ENCODE results near the gene RGPD8.

RGPD8 gene

GRCh38 chr2:112335600-112335999, 97.8 kb downstream of the RGPD8 start:
- DNase-seq, result no peak
- Histone ChIP-seq H3K79me2 (ENCODE audit: control insufficient read depth, insufficient read depth, low read length, poor library complexity) (no peaks in the 10 kb centered on the region), H3K36me3 (ENCODE audit: control insufficient read depth in 1 of 2, insufficient read depth in 2 of 2, low read length in 2 of 2) (no peaks in the 10 kb centered on the region), H3K9ac (ENCODE audit: low read length) (no peak overlapping the region), H3K9me3 (ENCODE audit: insufficient read depth, low read depth, low read length) (no peaks in the 10 kb centered on the region), H3K79me1 (ENCODE audit: low read length) (no peaks in the 10 kb centered on the region), H3K23ac (ENCODE audit: low read length) (no peak overlapping the region), H4K91ac (ENCODE audit: low read depth, low read length) (no peak overlapping the region), H3K4ac (ENCODE audit: low read depth, low read length) (no peak overlapping the region), H2BK120ac (ENCODE audit: insufficient read depth, low read length, poor library complexity) (no peak overlapping the region), H2AK5ac (ENCODE audit: low read length) (no peak overlapping the region), H3K14ac (ENCODE audit: low read length) (no peak overlapping the region), H3K27ac (ENCODE audit: low read depth, low read length) (no peak overlapping the region), H2BK12ac (ENCODE audit: low read length) (no peak overlapping the region), H4K12ac (ENCODE audit: low read depth, low read length) (no peak overlapping the region), H2BK5ac (ENCODE audit: low read depth, low read length, poor library complexity) (no peak overlapping the region), H4K8ac (ENCODE audit: low read depth, low read length) (no peak overlapping the region), H3K27me3 (ENCODE audit: insufficient read depth, low read length) (no peaks in the 10 kb centered on the region), H3K4me2 (ENCODE audit: low read length) (no peak overlapping the region), H2AFZ (ENCODE audit: insufficient read depth, low read length, poor library complexity) (no peak overlapping the region), H3K18ac (ENCODE audit: low read length) (no peak overlapping the region), H3K4me3 (ENCODE audit: low read depth, low read length) (no peak overlapping the region), H3K4me1 (ENCODE audit: control insufficient read depth in 1 of 2, insufficient read depth in 2 of 2, low read length in 2 of 2) (no peaks in the 10 kb centered on the region)
- WGBS (ENCODE audit: extremely low coverage, insufficient coverage, insufficient read length), result no CpG with 5 or more reads among the region's 1 CpG

- H2AFZ ChIP-seq (ENCODE audit: insufficient read depth, low read length, poor library complexity), result no peak overlapping the region
These were observed 101.2 kb downstream of the RGPD8 start for GRCh38 chr2:112332123-112332696.

GRCh38 chr2:112322919-112323318, 110.5 kb downstream of the RGPD8 start:
- Histone ChIP-seq H3K4ac (ENCODE audit: low read depth, low read length) (no peak overlapping the region), H3K18ac (ENCODE audit: low read length) (no peak overlapping the region), H3K79me1 (ENCODE audit: low read length) (no peaks in the 10 kb centered on the region), H2BK120ac (ENCODE audit: insufficient read depth, low read length, poor library complexity) (no peak overlapping the region), H2AK5ac (ENCODE audit: low read length) (no peak overlapping the region), H3K9ac (ENCODE audit: low read length) (no peak overlapping the region), H3K9me3 (ENCODE audit: insufficient read depth, low read depth, low read length) (no peaks in the 10 kb centered on the region), H3K27me3 (ENCODE audit: insufficient read depth, low read length) (no peaks in the 10 kb centered on the region), H3K14ac (ENCODE audit: low read length) (no peak overlapping the region), H2BK12ac (ENCODE audit: low read length) (no peak overlapping the region), H4K8ac (ENCODE audit: low read depth, low read length) (no peak overlapping the region), H3K27ac (ENCODE audit: low read depth, low read length) (no peak overlapping the region), H4K91ac (ENCODE audit: low read depth, low read length) (no peak overlapping the region), H3K79me2 (ENCODE audit: control insufficient read depth, insufficient read depth, low read length, poor library complexity) (no peaks in the 10 kb centered on the region), H3K36me3 (ENCODE audit: control insufficient read depth in 1 of 2, insufficient read depth in 2 of 2, low read length in 2 of 2) (peaks cover 5 to 7% of the 10 kb centered on the region in 2 experiments), H3K4me3 (ENCODE audit: low read depth, low read length) (no peak overlapping the region), H3K4me1 (ENCODE audit: control insufficient read depth in 1 of 2, insufficient read depth in 2 of 2, low read length in 2 of 2) (no peaks in the 10 kb centered on the region), H4K12ac (ENCODE audit: low read depth, low read length) (no peak overlapping the region), H3K23ac (ENCODE audit: low read length) (no peak overlapping the region), H2AFZ (ENCODE audit: insufficient read depth, low read length, poor library complexity) (no peak overlapping the region), H2BK5ac (ENCODE audit: low read depth, low read length, poor library complexity) (no peak overlapping the region), H3K4me2 (ENCODE audit: low read length) (no peak overlapping the region)
- no CpG with 5 or more reads among the region's 3 CpGs for WGBS (ENCODE audit: extremely low coverage, insufficient coverage, insufficient read length)
- no peak for DNase-seq

More at GRCh38 chr2:112332123-112332696, 101.2 kb downstream of the RGPD8 start:
- Histone ChIP-seq H4K8ac (ENCODE audit: low read depth, low read length) (no peak overlapping the region), H3K79me1 (ENCODE audit: low read length) (no peaks in the 10 kb centered on the region), H4K91ac (ENCODE audit: low read depth, low read length) (no peak overlapping the region), H3K18ac (ENCODE audit: low read length) (no peak overlapping the region), H3K4me1 (ENCODE audit: control insufficient read depth in 1 of 2, insufficient read depth in 2 of 2, low read length in 2 of 2) (no peaks in the 10 kb centered on the region), H4K12ac (ENCODE audit: low read depth, low read length) (no peak overlapping the region), H3K79me2 (ENCODE audit: control insufficient read depth, insufficient read depth, low read length, poor library complexity) (no peaks in the 10 kb centered on the region), H3K4me3 (ENCODE audit: low read depth, low read length) (no peak overlapping the region), H3K9ac (ENCODE audit: low read length) (no peak overlapping the region), H2BK12ac (ENCODE audit: low read length) (no peak overlapping the region), H3K14ac (ENCODE audit: low read length) (no peak overlapping the region), H2AK5ac (ENCODE audit: low read length) (no peak overlapping the region), H3K4ac (ENCODE audit: low read depth, low read length) (no peak overlapping the region), H3K27me3 (ENCODE audit: insufficient read depth, low read length) (no peaks in the 10 kb centered on the region), H3K23ac (ENCODE audit: low read length) (no peak overlapping the region), H3K27ac (ENCODE audit: low read depth, low read length) (no peak overlapping the region), H3K4me2 (ENCODE audit: low read length) (no peak overlapping the region), H3K9me3 (ENCODE audit: insufficient read depth, low read depth, low read length) (no peaks in the 10 kb centered on the region), H2BK120ac (ENCODE audit: insufficient read depth, low read length, poor library complexity) (no peak overlapping the region), H2BK5ac (ENCODE audit: low read depth, low read length, poor library complexity) (no peak overlapping the region), H3K36me3 (ENCODE audit: control insufficient read depth in 1 of 2, insufficient read depth in 2 of 2, low read length in 2 of 2) (peaks cover 3% of the 10 kb centered on the region in 2 experiments)
- no peak for DNase-seq
- WGBS (ENCODE audit: extremely low coverage, insufficient coverage, insufficient read length), result no CpG with 5 or more reads among the region's 5 CpGs

- Histone ChIP-seq H3K27me3 (ENCODE audit: insufficient read depth, low read length) (no peaks in the 10 kb centered on the region), H2BK120ac (ENCODE audit: insufficient read depth, low read length, poor library complexity) (no peak overlapping the region), H3K4me1 (ENCODE audit: control insufficient read depth in 1 of 2, insufficient read depth in 2 of 2, low read length in 2 of 2) (no peaks in the 10 kb centered on the region), H3K79me1 (ENCODE audit: low read length) (no peaks in the 10 kb centered on the region), H3K14ac (ENCODE audit: low read length) (no peak overlapping the region), H4K8ac (ENCODE audit: low read depth, low read length) (no peak overlapping the region), H2BK12ac (ENCODE audit: low read length) (no peak overlapping the region), H2AK5ac (ENCODE audit: low read length) (no peak overlapping the region), H3K9me3 (ENCODE audit: insufficient read depth, low read depth, low read length) (no peaks in the 10 kb centered on the region), H3K4ac (ENCODE audit: low read depth, low read length) (no peak overlapping the region), H3K4me3 (ENCODE audit: low read depth, low read length) (no peak overlapping the region), H3K23ac (ENCODE audit: low read length) (no peak overlapping the region), H3K36me3 (ENCODE audit: control insufficient read depth in 1 of 2, insufficient read depth in 2 of 2, low read length in 2 of 2) (peaks cover 3 to 5% of the 10 kb centered on the region in 2 experiments), H2AFZ (ENCODE audit: insufficient read depth, low read length, poor library complexity) (no peak overlapping the region), H2BK5ac (ENCODE audit: low read depth, low read length, poor library complexity) (no peak overlapping the region), H4K12ac (ENCODE audit: low read depth, low read length) (no peak overlapping the region), H3K18ac (ENCODE audit: low read length) (no peak overlapping the region), H3K79me2 (ENCODE audit: control insufficient read depth, insufficient read depth, low read length, poor library complexity) (no peaks in the 10 kb centered on the region), H4K91ac (ENCODE audit: low read depth, low read length) (no peak overlapping the region), H3K9ac (ENCODE audit: low read length) (no peak overlapping the region), H3K4me2 (ENCODE audit: low read length) (no peak overlapping the region), H3K27ac (ENCODE audit: low read depth, low read length) (no peak overlapping the region)
- DNase-seq, result no peak
- 75% methylated on average over 1 of the region's 3 CpGs for WGBS (ENCODE audit: extremely low coverage, insufficient coverage, insufficient read length)
These were observed 111.8 kb downstream of the RGPD8 start for GRCh38 chr2:112321375-112322320.
